Tibial nerve (tissue), 4 donors: ENCODE results near the gene GATA1.

ENCODE experiments used
- EP300 ChIP-seq, 2 donors: sonication (generic); formaldehyde crosslinking; IDR thresholded peaks; one replicate each; pipeline ENCODE4 v1.6.1; 2017; ENCODE audit warnings: antibody characterized with exemption in 2 of 2, mild to moderate bottlenecking in 1 of 2
- TF ChIP-seq, protein P1 (sequence below), 5 experiments: fragments of 200-600 bp in 3 of 5; fragments of 450-650 bp in 2 of 5; sonication (generic) in 3 of 5; IDR thresholded peaks; one replicate each; pipeline ENCODE4 v1.5.1; 2016 to 2019; ENCODE audit warnings: antibody characterized with exemption in 5 of 5, mild to moderate bottlenecking in 3 of 5, moderate library complexity in 2 of 5

DNA sequence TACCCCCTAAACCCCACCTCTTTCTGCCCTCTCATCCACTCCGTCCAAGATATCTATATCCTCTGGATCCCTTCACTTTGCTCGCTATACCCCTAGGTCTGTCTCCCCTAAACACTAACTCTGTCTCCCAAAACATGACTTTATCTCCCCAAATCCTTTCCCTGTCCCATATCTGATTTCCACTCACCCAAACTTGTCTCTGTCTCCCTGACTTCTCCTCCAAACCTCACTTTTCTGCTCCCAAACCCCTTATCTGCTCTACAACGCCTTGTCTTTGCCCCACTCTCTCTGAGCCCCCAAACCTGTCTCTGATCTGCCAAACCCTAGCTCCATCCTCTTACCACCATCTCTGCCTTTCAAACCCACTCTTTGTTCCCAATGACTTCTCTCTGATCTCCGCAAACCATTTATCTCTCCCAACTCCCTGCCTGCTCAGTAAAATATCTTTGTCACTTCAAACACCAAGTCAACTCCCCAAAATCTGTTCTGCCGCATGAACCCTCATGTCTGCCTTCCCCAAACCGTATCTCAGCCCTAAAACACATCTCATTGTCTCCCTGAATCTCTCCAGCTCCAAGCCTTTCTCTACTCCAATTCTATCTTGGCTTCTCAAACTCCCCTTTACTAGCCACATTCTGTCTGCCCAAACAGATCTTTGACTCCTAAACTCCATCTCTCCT, 575 bp downstream of the GATA1 start:
- TF ChIP-seq, protein P1, sequence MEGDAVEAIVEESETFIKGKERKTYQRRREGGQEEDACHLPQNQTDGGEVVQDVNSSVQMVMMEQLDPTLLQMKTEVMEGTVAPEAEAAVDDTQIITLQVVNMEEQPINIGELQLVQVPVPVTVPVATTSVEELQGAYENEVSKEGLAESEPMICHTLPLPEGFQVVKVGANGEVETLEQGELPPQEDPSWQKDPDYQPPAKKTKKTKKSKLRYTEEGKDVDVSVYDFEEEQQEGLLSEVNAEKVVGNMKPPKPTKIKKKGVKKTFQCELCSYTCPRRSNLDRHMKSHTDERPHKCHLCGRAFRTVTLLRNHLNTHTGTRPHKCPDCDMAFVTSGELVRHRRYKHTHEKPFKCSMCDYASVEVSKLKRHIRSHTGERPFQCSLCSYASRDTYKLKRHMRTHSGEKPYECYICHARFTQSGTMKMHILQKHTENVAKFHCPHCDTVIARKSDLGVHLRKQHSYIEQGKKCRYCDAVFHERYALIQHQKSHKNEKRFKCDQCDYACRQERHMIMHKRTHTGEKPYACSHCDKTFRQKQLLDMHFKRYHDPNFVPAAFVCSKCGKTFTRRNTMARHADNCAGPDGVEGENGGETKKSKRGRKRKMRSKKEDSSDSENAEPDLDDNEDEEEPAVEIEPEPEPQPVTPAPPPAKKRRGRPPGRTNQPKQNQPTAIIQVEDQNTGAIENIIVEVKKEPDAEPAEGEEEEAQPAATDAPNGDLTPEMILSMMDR (IDR thresholded peaks at IDR 0.05): no peak
- TF ChIP-seq EP300 (IDR thresholded peaks at IDR 0.05): no peak
